Parathyroid adenoma (tissue), 2 donors: ENCODE results near the gene IL17REL.
"Not testable (repeated sequence)": the region's sequence is repeated elsewhere in the genome, so short reads cannot be mapped to it uniquely, and the experiment has no call there.

ENCODE experiments used
- H2AFZ ChIP-seq: fragments of 300-600 bp; sonication (generic); one replicate; pipeline ENCODE4 v1.7.0; 2017; ENCODE audit warnings: antibody characterized with exemption, mild to moderate bottlenecking
- H3K27ac ChIP-seq: fragments of 300-600 bp; sonication (generic); one replicate; pipeline ENCODE4 v1.7.0; 2017
- H3K27me3 ChIP-seq: fragments of 300-600 bp; sonication (generic); one replicate; pipeline ENCODE4 v1.7.0; 2017; ENCODE audit warnings: low read length; ENCODE audit not compliant: control insufficient read depth, insufficient read depth
- H3K36me3 ChIP-seq: fragments of 300-600 bp; sonication (generic); one replicate; pipeline ENCODE4 v1.7.0; 2017; ENCODE audit warnings: low read length; ENCODE audit not compliant: control insufficient read depth, insufficient read depth
- H3K4me1 ChIP-seq: fragments of 300-600 bp; sonication (generic); one replicate; pipeline ENCODE4 v1.7.0; 2017; ENCODE audit warnings: control low read depth
- H3K4me2 ChIP-seq: fragments of 300-600 bp; sonication (generic); one replicate; pipeline ENCODE4 v1.7.0; 2017; ENCODE audit warnings: low read length
- H3K4me3 ChIP-seq: fragments of 300-600 bp; sonication (generic); one replicate; pipeline ENCODE4 v1.7.0; 2017; ENCODE audit warnings: low read depth, low read length
- H3K79me2 ChIP-seq: fragments of 300-600 bp; sonication (generic); one replicate; pipeline ENCODE4 v1.7.0; 2017; ENCODE audit warnings: control low read depth
- H3K9ac ChIP-seq: fragments of 300-600 bp; sonication (generic); one replicate; pipeline ENCODE4 v1.7.0; 2017; ENCODE audit warnings: mild to moderate bottlenecking
- H3K9me3 ChIP-seq: fragments of 300-600 bp; sonication (generic); one replicate; pipeline ENCODE4 v1.7.0; 2017; ENCODE audit warnings: low read length; ENCODE audit not compliant: control insufficient read depth
- CTCF ChIP-seq: fragments of 300-600 bp; sonication (generic); IDR thresholded peaks from one replicate; pipeline ENCODE4 v1.7.0; 2017; ENCODE audit warnings: antibody characterized with exemption, mild to moderate bottlenecking
- donor health status: primary hyperparathyroidism.

Gene IL17REL

GRCh38 chr22:49948958-49949913 lies 63.3 kb downstream of the IL17REL start:
- no peak overlapping the region for H3K27ac ChIP-seq
- TF ChIP-seq CTCF = no peak
- no peak overlapping the region for H3K9ac ChIP-seq
- H3K9me3 ChIP-seq = no peaks in the 10 kb centered on the region
- H3K4me3 ChIP-seq = no peak overlapping the region
- no peaks in the 10 kb centered on the region for H3K27me3 ChIP-seq
- H3K79me2 ChIP-seq = no peaks in the 10 kb centered on the region
- H2AFZ ChIP-seq = peak overlapping the region; percentile 60
- peaks cover 8% of the 10 kb centered on the region for H3K4me1 ChIP-seq
- H3K36me3 ChIP-seq = no peaks in the 10 kb centered on the region
- H3K4me2 ChIP-seq = no peak overlapping the region

- no peak overlapping the region for H3K27ac ChIP-seq
- peaks cover 8% of the 10 kb centered on the region for H3K4me1 ChIP-seq
- H3K9ac ChIP-seq = no peak overlapping the region
- H3K27me3 ChIP-seq = no peaks in the 10 kb centered on the region
- H3K4me2 ChIP-seq = no peak overlapping the region
- TF ChIP-seq CTCF = no peak
- no peaks in the 10 kb centered on the region for H3K79me2 ChIP-seq
- H3K36me3 ChIP-seq = no peaks in the 10 kb centered on the region
- peak overlapping the region; percentile 60 for H2AFZ ChIP-seq
- H3K9me3 ChIP-seq = no peaks in the 10 kb centered on the region
- no peak overlapping the region for H3K4me3 ChIP-seq
Measured at GRCh38 chr22:49948116-49948957, 64.2 kb downstream of the IL17REL start.

GRCh38 chr22:49947296-49947622 lies 65.3 kb downstream of the IL17REL start:
- H3K27me3 ChIP-seq = no peaks in the 10 kb centered on the region
- no peaks in the 10 kb centered on the region for H3K36me3 ChIP-seq
- TF ChIP-seq CTCF = no peak
- no peaks in the 10 kb centered on the region for H3K9me3 ChIP-seq
- no peaks in the 10 kb centered on the region for H3K79me2 ChIP-seq
- no peak overlapping the region for H3K4me3 ChIP-seq
- H3K4me2 ChIP-seq = no peak overlapping the region
- H2AFZ ChIP-seq = no peak overlapping the region
- H3K27ac ChIP-seq = no peak overlapping the region
- no peak overlapping the region for H3K9ac ChIP-seq
- peaks cover 8% of the 10 kb centered on the region for H3K4me1 ChIP-seq

DNA sequence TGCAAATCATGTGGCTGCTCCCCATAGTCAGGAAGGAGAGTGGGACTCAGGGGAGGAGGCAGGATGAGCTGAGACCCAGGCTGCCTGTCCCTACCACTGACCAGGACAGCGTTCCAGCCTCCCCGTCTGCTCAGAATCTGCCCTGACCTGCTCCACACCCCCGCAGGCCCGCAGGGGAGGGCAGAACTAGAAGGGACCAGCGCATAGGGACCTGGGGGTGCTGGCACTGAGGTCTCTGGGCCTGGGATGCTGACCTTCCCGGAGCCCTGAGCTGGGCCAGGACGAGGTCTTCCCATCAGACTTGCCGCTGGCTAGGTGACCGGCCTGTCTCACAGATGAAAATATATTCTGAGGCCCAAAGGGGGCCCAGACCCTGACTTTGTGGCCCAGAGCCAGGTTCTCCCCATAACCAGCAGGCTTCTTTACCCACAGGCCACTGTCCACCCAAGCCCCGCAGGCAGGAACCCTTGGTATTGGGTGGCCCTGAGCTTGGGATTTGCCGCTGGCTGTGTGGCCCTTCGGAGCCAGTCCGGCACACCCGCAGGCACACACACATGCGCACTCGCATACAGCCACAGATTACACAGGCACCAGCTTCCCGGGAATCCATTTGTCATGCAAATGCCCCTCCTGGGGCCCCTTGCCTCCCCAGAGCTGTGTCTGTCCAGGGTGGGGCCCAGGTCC lies 65.8 kb downstream of the IL17REL start:
- Histone ChIP-seq H3K4me3 (no peak overlapping the region), H3K4me2 (no peak overlapping the region), H2AFZ (no peak overlapping the region), H3K36me3 (no peaks in the 10 kb centered on the region), H3K27ac (no peak overlapping the region), H3K9ac (no peak overlapping the region), H3K4me1 (peaks cover 8% of the 10 kb centered on the region), H3K79me2 (no peaks in the 10 kb centered on the region), H3K27me3 (no peaks in the 10 kb centered on the region), H3K9me3 (no peaks in the 10 kb centered on the region)
- no peak for TF ChIP-seq CTCF

GRCh38 chr22:49945042-49945794 lies 67.3 kb downstream of the IL17REL start:
- not testable (repeated sequence) for H3K79me2 ChIP-seq, H2AFZ ChIP-seq, H3K27ac ChIP-seq, H3K36me3 ChIP-seq, H3K4me1 ChIP-seq, H3K4me3 ChIP-seq, H3K27me3 ChIP-seq, H3K9me3 ChIP-seq, H3K4me2 ChIP-seq, H3K9ac ChIP-seq
